PC-3 (cell line): ENCODE measurements around the gene ASF1B. TPM values are rescaled to one million over a fixed set of nuclear protein-coding genes. Genes with fewer than 3 reads are reported as not detected.
A peak's percentile ranks its signal among the peaks of the same experiment; 100 is the strongest.

Experiments used
- ATAC-seq: fragments of 200-7000 bp; cut with Tn5 transposase; 2 replicates; pipeline ENCODE4 v1.9.1; 2020; ENCODE audit warnings: mild to moderate bottlenecking, moderate library complexity
- BruUV-seq: library from RNA; stranded (reverse); fragments of 400-500 nt; replicated peaks from 2 replicates; lab custom pipeline; 2021; lab: Mats Ljungman, UMichigan
- CTCF ChIA-PET: fragments of 300-600 bp; sonication (Branson Sonifier 250); formaldehyde crosslinking; loops from one replicate; lab custom pipeline; 2022; ENCODE audit warnings: antibody characterized with exemption; lab: Charles Lee
- POLR2A ChIA-PET: fragments of 300-600 bp; sonication (Branson Sonifier 250); formaldehyde crosslinking; loops from one replicate; lab custom pipeline; 2022; ENCODE audit warnings: antibody characterized with exemption; ENCODE audit not compliant: unreplicated experiment; lab: Charles Lee
- DNase-seq: peaks from one replicate; pipeline ENCODE4 v3.0.0-alpha.2; 2015
- H2AFZ ChIP-seq: fragments of 300-600 bp; sonication (generic); 2 replicates; pipeline ENCODE4 v1.6.0; 2016; ENCODE audit warnings: antibody characterized with exemption, low read length
- H3F3A ChIP-seq: fragments of 300-600 bp; sonication (generic); one replicate; pipeline ENCODE4 v1.6.0; 2017; ENCODE audit warnings: antibody characterized with exemption, low read length, control low read depth, mild to moderate bottlenecking; ENCODE audit not compliant: unreplicated experiment
- H3K27ac ChIP-seq: fragments of 300-600 bp; sonication (generic); 2 replicates; pipeline ENCODE4 v1.5.1; 2016; ENCODE audit warnings: mild to moderate bottlenecking, low read length
- H3K27me3 ChIP-seq: fragments of 300-600 bp; sonication (generic); 2 replicates; pipeline ENCODE4 v1.6.1; 2016; ENCODE audit warnings: low read length, mixed read lengths
- H3K36me3 ChIP-seq: fragments of 300-600 bp; sonication (generic); 2 replicates; pipeline ENCODE4 v1.6.1; 2016; ENCODE audit warnings: low read depth, mixed run types, low read length, mixed read lengths
- H3K4me1 ChIP-seq: fragments of 300-600 bp; sonication (generic); 2 replicates; pipeline ENCODE4 v1.5.1; 2016; ENCODE audit warnings: low read length; ENCODE audit not compliant: insufficient read depth
- H3K4me2 ChIP-seq: fragments of 300-600 bp; sonication (generic); 2 replicates; pipeline ENCODE4 v1.6.0; 2016; ENCODE audit warnings: low read length
- H3K4me3 ChIP-seq: fragments of 300-600 bp; sonication (generic); 2 replicates; pipeline ENCODE4 v1.5.1; 2016; ENCODE audit warnings: mild to moderate bottlenecking, low read length, mixed read lengths
- H3K79me2 ChIP-seq: fragments of 300-600 bp; sonication (generic); 2 replicates; pipeline ENCODE4 v1.6.1; 2017; ENCODE audit warnings: low read length, mixed read lengths
- H3K9ac ChIP-seq: fragments of 300-600 bp; sonication (generic); 2 replicates; pipeline ENCODE4 v1.6.0; 2016; ENCODE audit warnings: mild to moderate bottlenecking, low read length
- H3K9me2 ChIP-seq: fragments of 300-600 bp; sonication (generic); replicated peaks from 2 replicates; pipeline ENCODE4 v1.6.1; 2016; ENCODE audit warnings: mixed run types, low read length, mixed read lengths
- H3K9me3 ChIP-seq: fragments of 300-600 bp; sonication (generic); 2 replicates; pipeline ENCODE4 v1.6.1; 2016; ENCODE audit warnings: low read length, mixed read lengths
- H4K20me1 ChIP-seq: fragments of 300-600 bp; sonication (generic); 2 replicates; pipeline ENCODE4 v1.6.1; 2016; ENCODE audit warnings: low read length, mixed read lengths
- CTCF ChIP-seq: fragments of 300-600 bp; sonication (generic); conservative IDR thresholded peaks from 2 replicates; pipeline ENCODE4 v1.5.1; 2017; ENCODE audit warnings: antibody characterized with exemption, low read depth, mild to moderate bottlenecking, low read length
- EZH2 ChIP-seq: fragments of 300-600 bp; sonication (generic); IDR thresholded peaks from one replicate; pipeline ENCODE4 v1.6.1; 2017; ENCODE audit warnings: antibody characterized with exemption, mild to moderate bottlenecking, low read length; ENCODE audit not compliant: unreplicated experiment
- EZH2phosphoT487 ChIP-seq: fragments of 300-600 bp; sonication (generic); IDR thresholded peaks from 2 replicates; pipeline ENCODE4 v1.6.1; 2018; ENCODE audit warnings: mild to moderate bottlenecking, antibody characterized with exemption, low read length, borderline replicate concordance
- intact Hi-C: fragments of 100-400 bp; cut with micrococcal nuclease; formaldehyde crosslinking; loops from 2 replicates; pipeline ENCODE4 v1.9.0; 2023
- total RNA-seq: library from RNA; depleted of rRNA; stranded (reverse); fragments of >200 nt; gene quantifications from 2 replicates; pipeline ENCODE4 v1.2.3, GENCODE V29; 2014

The ASF1B gene
- total RNA-seq, 1 experiment from 2014 or later, result 84.7 TPM

GRCh38 chr19:14116918-14117578 lies 19.3 kb downstream of the ASF1B start:
- peak overlapping the region; percentile 42 for H2AFZ ChIP-seq
- DNase-seq, result no peak
- H3K4me3 ChIP-seq, result peak overlapping the region; percentile 78
- no TSS peak for BruUV-seq
- H3K4me1 ChIP-seq, result peaks cover 17% of the 10 kb centered on the region
- no peaks in the 10 kb centered on the region for H3K9me3 ChIP-seq
- peaks cover 11% of the 10 kb centered on the region for H3F3A ChIP-seq
- H3K27ac ChIP-seq, result no peak overlapping the region
- peak overlapping the region; percentile 60 for H3K9ac ChIP-seq
- ChIA-PET POLR2A (interaction anchor here (0.6 to 1.0 kb wide), 3 partner anchors 19 to 280 kb away, joined by 3 to 6 read pairs (median 4); partner anchors contain the start of gene ASF1B), CTCF (interaction anchor here (1.1 kb wide), 1 partner anchor 20 kb away, joined by 10 read pairs; the partner anchor contains the start of gene ASF1B)
- H3K27me3 ChIP-seq, result no peaks in the 10 kb centered on the region
- H3K4me2 ChIP-seq, result peak overlapping the region; percentile 92
- peak; percentile 1 for ATAC-seq
- H3K9me2 ChIP-seq, result no peaks in the 10 kb centered on the region
- intact Hi-C loops, result no loop called here
- H4K20me1 ChIP-seq, result no peaks in the 10 kb centered on the region
- peaks cover 4% of the 10 kb centered on the region; the same call in 1 of the 2 replicates for H3K36me3 ChIP-seq
- H3K79me2 ChIP-seq, result peaks cover 32% of the 10 kb centered on the region
- TF ChIP-seq CTCF (no peak), EZH2phosphoT487 (no peak), EZH2 (no peak)

- no peak for DNase-seq
- H3K27me3 ChIP-seq, result no peaks in the 10 kb centered on the region
- no peak for ATAC-seq
- H4K20me1 ChIP-seq, result no peaks in the 10 kb centered on the region
- POLR2A ChIA-PET, result no interaction called here
- H3K36me3 ChIP-seq, result peaks cover 3% of the 10 kb centered on the region; the same call in 1 of the 2 replicates
- H2AFZ ChIP-seq, result peak overlapping the region; percentile 42
- CTCF ChIA-PET, result no interaction called here
- H3K4me1 ChIP-seq, result peaks cover 17% of the 10 kb centered on the region
- intact Hi-C loops, result no loop called here
- no peaks in the 10 kb centered on the region for H3K9me3 ChIP-seq
- peak overlapping the region; percentile 78 for H3K4me3 ChIP-seq
- TF ChIP-seq EZH2, result no peak
- no peak for TF ChIP-seq CTCF
- TF ChIP-seq EZH2phosphoT487, result no peak
- peak overlapping the region; percentile 92 for H3K4me2 ChIP-seq
- H3K9ac ChIP-seq, result peak overlapping the region; percentile 60
- H3K79me2 ChIP-seq, result peaks cover 32% of the 10 kb centered on the region
- no peak overlapping the region for H3K27ac ChIP-seq
- H3K9me2 ChIP-seq, result no peaks in the 10 kb centered on the region
- H3F3A ChIP-seq, result peaks cover 11% of the 10 kb centered on the region
- BruUV-seq, result no TSS peak
Measured at GRCh38 chr19:14116525-14116917, 19.9 kb downstream of the ASF1B start.

- Histone ChIP-seq H3K4me3 (peak overlapping the region; percentile 78; the same call in 1 of the 2 replicates), H3K79me2 (peaks cover 32% of the 10 kb centered on the region), H3K36me3 (no peaks in the 10 kb centered on the region), H3K9me3 (no peaks in the 10 kb centered on the region), H3K27me3 (no peaks in the 10 kb centered on the region), H3K9me2 (no peaks in the 10 kb centered on the region), H3K4me2 (peak overlapping the region; percentile 92), H4K20me1 (no peaks in the 10 kb centered on the region), H2AFZ (no peak overlapping the region), H3K9ac (no peak overlapping the region), H3K4me1 (peaks cover 17% of the 10 kb centered on the region), H3K27ac (no peak overlapping the region), H3F3A (peaks cover 11% of the 10 kb centered on the region)
- ChIA-PET CTCF (no interaction called here), POLR2A (interaction anchor here (0.6 kb wide), 1 partner anchor 287 kb away, joined by 5 read pairs; no protein-coding TSS in a partner anchor)
- DNase-seq (no peak), ATAC-seq (no peak)
- BruUV-seq, result no TSS peak
- TF ChIP-seq EZH2phosphoT487 (no peak), CTCF (no peak), EZH2 (no peak)
- intact Hi-C loops, result no loop called here
Measured at GRCh38 chr19:14115756-14116155, 20.6 kb downstream of the ASF1B start.
